Fibroblast of the aortic adventitia (primary cell): ENCODE results near the gene PCSK6. TPM values are rescaled to one million over a fixed set of nuclear protein-coding genes. Genes with fewer than 3 reads are reported as not detected.

Source experiments
- DNase-seq: peaks from one replicate; pipeline ENCODE4 v3.0.0-alpha.2; 2010; ENCODE audit warnings: low read depth
- H3K4me3 ChIP-seq: 2 replicates; pipeline ENCODE4 v1.5.1; 2011; ENCODE audit warnings: low read depth, mild to moderate bottlenecking, control low read depth, low read length, moderate library complexity
- CTCF ChIP-seq: IDR thresholded peaks from 2 replicates; pipeline ENCODE4 v1.5.1; 2011; ENCODE audit warnings: mild to moderate bottlenecking, low read length, control low read depth, inconsistent platforms; ENCODE audit not compliant: insufficient read depth
- total RNA-seq: library from RNA; depleted of rRNA; stranded (reverse); fragments of >200 nt; gene quantifications from 2 replicates; pipeline ENCODE4 v1.2.3, GENCODE V29; 2012; ENCODE audit warnings: low replicate concordance

Gene PCSK6
- total RNA-seq, 1 donor, result 0.81 TPM

- peak overlapping the region; percentile 35 for H3K4me3 ChIP-seq
- TF ChIP-seq CTCF, result no peak
- DNase-seq, result peak; percentile 95
Observed at GRCh38 chr15:101267320-101268104, 222.0 kb downstream of the PCSK6 start.

GRCh38 chr15:101266787-101267186, 222.7 kb downstream of the PCSK6 start:
- no peak overlapping the region for H3K4me3 ChIP-seq
- no peak for TF ChIP-seq CTCF
- DNase-seq, result no peak

- DNase-seq, result peak; percentile 62
- TF ChIP-seq CTCF, result no peak
- H3K4me3 ChIP-seq, result no peak overlapping the region
Observed at GRCh38 chr15:101266034-101266433, 223.5 kb downstream of the PCSK6 start.

- no peak for DNase-seq
- TF ChIP-seq CTCF, result no peak
Observed at GRCh38 chr15:101264911-101265641, 224.4 kb downstream of the PCSK6 start.

GRCh38 chr15:101264011-101264410, 225.5 kb downstream of the PCSK6 start:
- no peak for TF ChIP-seq CTCF
- H3K4me3 ChIP-seq, result no peak overlapping the region
- DNase-seq, result no peak

More at GRCh38 chr15:101264911-101265641, 224.4 kb downstream of the PCSK6 start:
- H3K4me3 ChIP-seq, result no peak overlapping the region

- TF ChIP-seq CTCF, result no peak
- no peak for DNase-seq
- no peak overlapping the region for H3K4me3 ChIP-seq
Observed at GRCh38 chr15:101262551-101262950, 227.0 kb downstream of the PCSK6 start.
